ENCODE results near the gene MCC.

DNA sequence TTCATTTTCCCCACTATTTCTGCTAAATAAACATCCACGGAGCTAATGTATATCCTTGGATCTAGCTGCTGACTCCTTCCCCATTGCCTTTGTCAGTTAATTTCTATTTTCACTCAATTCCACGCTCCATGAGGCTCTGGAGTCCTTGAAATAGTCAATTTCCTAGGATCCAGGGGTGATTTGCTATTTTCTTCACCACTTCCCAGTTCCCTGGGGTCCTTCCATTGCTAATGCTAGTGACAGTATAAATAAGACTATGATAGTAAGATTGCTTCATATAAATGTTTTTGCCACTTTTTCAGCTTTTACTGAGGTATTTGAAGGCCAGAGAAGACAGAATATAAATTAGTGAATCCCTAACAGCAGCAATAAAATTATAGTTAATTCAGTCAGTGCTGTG is 66.6 kb downstream of the MCC start:
- TF ChIP-seq, protein P1, sequence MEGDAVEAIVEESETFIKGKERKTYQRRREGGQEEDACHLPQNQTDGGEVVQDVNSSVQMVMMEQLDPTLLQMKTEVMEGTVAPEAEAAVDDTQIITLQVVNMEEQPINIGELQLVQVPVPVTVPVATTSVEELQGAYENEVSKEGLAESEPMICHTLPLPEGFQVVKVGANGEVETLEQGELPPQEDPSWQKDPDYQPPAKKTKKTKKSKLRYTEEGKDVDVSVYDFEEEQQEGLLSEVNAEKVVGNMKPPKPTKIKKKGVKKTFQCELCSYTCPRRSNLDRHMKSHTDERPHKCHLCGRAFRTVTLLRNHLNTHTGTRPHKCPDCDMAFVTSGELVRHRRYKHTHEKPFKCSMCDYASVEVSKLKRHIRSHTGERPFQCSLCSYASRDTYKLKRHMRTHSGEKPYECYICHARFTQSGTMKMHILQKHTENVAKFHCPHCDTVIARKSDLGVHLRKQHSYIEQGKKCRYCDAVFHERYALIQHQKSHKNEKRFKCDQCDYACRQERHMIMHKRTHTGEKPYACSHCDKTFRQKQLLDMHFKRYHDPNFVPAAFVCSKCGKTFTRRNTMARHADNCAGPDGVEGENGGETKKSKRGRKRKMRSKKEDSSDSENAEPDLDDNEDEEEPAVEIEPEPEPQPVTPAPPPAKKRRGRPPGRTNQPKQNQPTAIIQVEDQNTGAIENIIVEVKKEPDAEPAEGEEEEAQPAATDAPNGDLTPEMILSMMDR (conservative IDR thresholded peaks at IDR 0.05 in 1 of 2, IDR thresholded peaks at IDR 0.05 in 1 of 2; ENCODE audit: extremely low read depth in 1 of 2, insufficient read depth in 1 of 2, low read depth in 1 of 2, low read length in 2 of 2) = no peak
- TF ChIP-seq EZH2 (IDR thresholded peaks at IDR 0.05; ENCODE audit: borderline replicate concordance, low read length) = no peak
